ENCODE measurements around the gene TIAM1.

- no peak for TF ChIP-seq POLR2A (IDR thresholded peaks at IDR 0.05; ENCODE audit: extremely low read depth, insufficient read length)
- TF ChIP-seq CTCF (IDR thresholded peaks at IDR 0.05; ENCODE audit: low read depth, low read length): no peak
These were observed 28.0 kb downstream of the TIAM1 start for GRCh38 chr21:31316072-31316471.
